IPS-15b (cell line): ENCODE results near the gene FOXJ3.

Experiments
- H3K27me3 ChIP-seq: one replicate; pipeline ENCODE4 v1.6.1; 2013; ENCODE audit warnings: low read length; ENCODE audit not compliant: control insufficient read depth, insufficient read depth
- H3K36me3 ChIP-seq: one replicate; pipeline ENCODE4 v1.6.1; 2013; ENCODE audit warnings: low read length; ENCODE audit not compliant: control insufficient read depth, insufficient read depth
- H3K4me1 ChIP-seq: one replicate; pipeline ENCODE4 v1.6.1; 2013; ENCODE audit warnings: mild to moderate bottlenecking, low read length; ENCODE audit not compliant: control insufficient read depth, insufficient read depth
- H3K4me3 ChIP-seq: one replicate; pipeline ENCODE4 v1.5.1; 2013; ENCODE audit warnings: low read depth, low read length
- H3K9ac ChIP-seq: one replicate; pipeline ENCODE4 v1.6.1; 2013; ENCODE audit warnings: low read depth, mild to moderate bottlenecking, low read length
- H3K9me3 ChIP-seq: one replicate; pipeline ENCODE4 v1.6.1; 2013; ENCODE audit warnings: mild to moderate bottlenecking, low read length; ENCODE audit not compliant: control insufficient read depth, insufficient read depth

Gene FOXJ3

GRCh38 chr1:42167611-42168390 is 167.2 kb downstream of the FOXJ3 start:
- H3K9ac ChIP-seq = no peak overlapping the region
- no peak overlapping the region for H3K4me3 ChIP-seq
- no peaks in the 10 kb centered on the region for H3K9me3 ChIP-seq
- H3K27me3 ChIP-seq = no peaks in the 10 kb centered on the region
- no peaks in the 10 kb centered on the region for H3K36me3 ChIP-seq
- H3K4me1 ChIP-seq = no peaks in the 10 kb centered on the region

- no peaks in the 10 kb centered on the region for H3K36me3 ChIP-seq
- no peak overlapping the region for H3K4me3 ChIP-seq
- no peaks in the 10 kb centered on the region for H3K9me3 ChIP-seq
- no peak overlapping the region for H3K9ac ChIP-seq
- no peaks in the 10 kb centered on the region for H3K4me1 ChIP-seq
- no peaks in the 10 kb centered on the region for H3K27me3 ChIP-seq
These were observed 169.4 kb downstream of the FOXJ3 start for GRCh38 chr1:42165511-42166210.

GRCh38 chr1:42164551-42165420 is 170.2 kb downstream of the FOXJ3 start, which contains the start of gene GUCA2A:
GUCA2A (minus strand) TSS chr1:42164745; CDS start chr1:42164712, 33 bp downstream.
- Histone ChIP-seq H3K4me3 (no peak within 1 kb of the TSS), H3K9me3 (no peaks in the 10 kb centered on the region), H3K36me3 (no peaks in the 10 kb centered on the region), H3K9ac (no peak within 1 kb of the TSS), H3K27me3 (no peaks in the 10 kb centered on the region), H3K4me1 (no peaks in the 10 kb centered on the region)

- Histone ChIP-seq H3K9me3 (no peaks in the 10 kb centered on the region), H3K4me3 (no peak overlapping the region), H3K9ac (no peak overlapping the region), H3K27me3 (no peaks in the 10 kb centered on the region), H3K4me1 (no peaks in the 10 kb centered on the region), H3K36me3 (no peaks in the 10 kb centered on the region)
These were observed 171.2 kb downstream of the FOXJ3 start for GRCh38 chr1:42163536-42164503.

GRCh38 chr1:42163114-42163513 is 171.9 kb downstream of the FOXJ3 start:
- H3K9me3 ChIP-seq = no peaks in the 10 kb centered on the region
- H3K4me3 ChIP-seq = no peak overlapping the region
- H3K4me1 ChIP-seq = no peaks in the 10 kb centered on the region
- no peak overlapping the region for H3K9ac ChIP-seq
- no peaks in the 10 kb centered on the region for H3K27me3 ChIP-seq
- no peaks in the 10 kb centered on the region for H3K36me3 ChIP-seq

GRCh38 chr1:42162181-42162580 is 172.9 kb downstream of the FOXJ3 start:
- Histone ChIP-seq H3K4me3 (no peak overlapping the region), H3K27me3 (no peaks in the 10 kb centered on the region), H3K9me3 (no peaks in the 10 kb centered on the region), H3K36me3 (no peaks in the 10 kb centered on the region), H3K9ac (no peak overlapping the region), H3K4me1 (no peaks in the 10 kb centered on the region)

GRCh38 chr1:42158189-42158588 is 176.8 kb downstream of the FOXJ3 start:
- no peaks in the 10 kb centered on the region for H3K27me3 ChIP-seq
- H3K36me3 ChIP-seq = no peaks in the 10 kb centered on the region
- H3K9ac ChIP-seq = no peak overlapping the region
- no peak overlapping the region for H3K4me3 ChIP-seq
- no peaks in the 10 kb centered on the region for H3K9me3 ChIP-seq
- no peaks in the 10 kb centered on the region for H3K4me1 ChIP-seq

GRCh38 chr1:42157667-42158066 is 177.4 kb downstream of the FOXJ3 start:
- no peak overlapping the region for H3K4me3 ChIP-seq
- H3K9ac ChIP-seq = no peak overlapping the region

GRCh38 chr1:42155362-42155761 is 179.7 kb downstream of the FOXJ3 start:
- no peaks in the 10 kb centered on the region for H3K4me1 ChIP-seq
- no peaks in the 10 kb centered on the region for H3K9me3 ChIP-seq
- no peaks in the 10 kb centered on the region for H3K36me3 ChIP-seq
- no peak overlapping the region for H3K4me3 ChIP-seq
- H3K27me3 ChIP-seq = no peaks in the 10 kb centered on the region
- no peak overlapping the region for H3K9ac ChIP-seq

More at GRCh38 chr1:42157667-42158066, 177.4 kb downstream of the FOXJ3 start:
- H3K27me3 ChIP-seq = no peaks in the 10 kb centered on the region
- H3K4me1 ChIP-seq = no peaks in the 10 kb centered on the region
- no peaks in the 10 kb centered on the region for H3K9me3 ChIP-seq
- H3K36me3 ChIP-seq = no peaks in the 10 kb centered on the region

GRCh38 chr1:42154685-42155084 is 180.3 kb downstream of the FOXJ3 start:
- Histone ChIP-seq H3K9me3 (no peaks in the 10 kb centered on the region), H3K27me3 (no peaks in the 10 kb centered on the region)

GRCh38 chr1:42153624-42154023 is 181.4 kb downstream of the FOXJ3 start:
- Histone ChIP-seq H3K4me3 (no peak overlapping the region), H3K9ac (no peak overlapping the region), H3K36me3 (no peaks in the 10 kb centered on the region), H3K9me3 (no peaks in the 10 kb centered on the region), H3K27me3 (no peaks in the 10 kb centered on the region), H3K4me1 (no peaks in the 10 kb centered on the region)

More at GRCh38 chr1:42154685-42155084, 180.3 kb downstream of the FOXJ3 start:
- Histone ChIP-seq H3K36me3 (no peaks in the 10 kb centered on the region), H3K4me1 (no peaks in the 10 kb centered on the region), H3K9ac (no peak overlapping the region), H3K4me3 (no peak overlapping the region)
